PC-3 (cell line): ENCODE results near the gene GCSAML. TPM values are rescaled to one million over a fixed set of nuclear protein-coding genes. Genes with fewer than 3 reads are reported as not detected.

Experiments used
- ATAC-seq: fragments of 200-7000 bp; cut with Tn5 transposase; 2 replicates; pipeline ENCODE4 v1.9.1; 2020; ENCODE audit warnings: mild to moderate bottlenecking, moderate library complexity
- BruUV-seq: library from RNA; stranded (reverse); fragments of 400-500 nt; replicated peaks from 2 replicates; lab custom pipeline; 2021; lab: Mats Ljungman, UMichigan
- CTCF ChIA-PET: fragments of 300-600 bp; sonication (Branson Sonifier 250); formaldehyde crosslinking; loops from one replicate; lab custom pipeline; 2022; ENCODE audit warnings: antibody characterized with exemption; lab: Charles Lee
- POLR2A ChIA-PET: fragments of 300-600 bp; sonication (Branson Sonifier 250); formaldehyde crosslinking; loops from one replicate; lab custom pipeline; 2022; ENCODE audit warnings: antibody characterized with exemption; ENCODE audit not compliant: unreplicated experiment; lab: Charles Lee
- DNase-seq: peaks from one replicate; pipeline ENCODE4 v3.0.0-alpha.2; 2015
- H2AFZ ChIP-seq: fragments of 300-600 bp; sonication (generic); 2 replicates; pipeline ENCODE4 v1.6.0; 2016; ENCODE audit warnings: antibody characterized with exemption, low read length
- H3F3A ChIP-seq: fragments of 300-600 bp; sonication (generic); one replicate; pipeline ENCODE4 v1.6.0; 2017; ENCODE audit warnings: antibody characterized with exemption, low read length, control low read depth, mild to moderate bottlenecking; ENCODE audit not compliant: unreplicated experiment
- H3K27ac ChIP-seq: fragments of 300-600 bp; sonication (generic); 2 replicates; pipeline ENCODE4 v1.5.1; 2016; ENCODE audit warnings: mild to moderate bottlenecking, low read length
- H3K27me3 ChIP-seq: fragments of 300-600 bp; sonication (generic); 2 replicates; pipeline ENCODE4 v1.6.1; 2016; ENCODE audit warnings: low read length, mixed read lengths
- H3K36me3 ChIP-seq: fragments of 300-600 bp; sonication (generic); 2 replicates; pipeline ENCODE4 v1.6.1; 2016; ENCODE audit warnings: low read depth, mixed run types, low read length, mixed read lengths
- H3K4me1 ChIP-seq: fragments of 300-600 bp; sonication (generic); 2 replicates; pipeline ENCODE4 v1.5.1; 2016; ENCODE audit warnings: low read length; ENCODE audit not compliant: insufficient read depth
- H3K4me2 ChIP-seq: fragments of 300-600 bp; sonication (generic); 2 replicates; pipeline ENCODE4 v1.6.0; 2016; ENCODE audit warnings: low read length
- H3K4me3 ChIP-seq: fragments of 300-600 bp; sonication (generic); 2 replicates; pipeline ENCODE4 v1.5.1; 2016; ENCODE audit warnings: mild to moderate bottlenecking, low read length, mixed read lengths
- H3K79me2 ChIP-seq: fragments of 300-600 bp; sonication (generic); 2 replicates; pipeline ENCODE4 v1.6.1; 2017; ENCODE audit warnings: low read length, mixed read lengths
- H3K9ac ChIP-seq: fragments of 300-600 bp; sonication (generic); 2 replicates; pipeline ENCODE4 v1.6.0; 2016; ENCODE audit warnings: mild to moderate bottlenecking, low read length
- H3K9me2 ChIP-seq: fragments of 300-600 bp; sonication (generic); replicated peaks from 2 replicates; pipeline ENCODE4 v1.6.1; 2016; ENCODE audit warnings: mixed run types, low read length, mixed read lengths
- H3K9me3 ChIP-seq: fragments of 300-600 bp; sonication (generic); 2 replicates; pipeline ENCODE4 v1.6.1; 2016; ENCODE audit warnings: low read length, mixed read lengths
- H4K20me1 ChIP-seq: fragments of 300-600 bp; sonication (generic); 2 replicates; pipeline ENCODE4 v1.6.1; 2016; ENCODE audit warnings: low read length, mixed read lengths
- CTCF ChIP-seq: fragments of 300-600 bp; sonication (generic); conservative IDR thresholded peaks from 2 replicates; pipeline ENCODE4 v1.5.1; 2017; ENCODE audit warnings: antibody characterized with exemption, low read depth, mild to moderate bottlenecking, low read length
- EZH2 ChIP-seq: fragments of 300-600 bp; sonication (generic); IDR thresholded peaks from one replicate; pipeline ENCODE4 v1.6.1; 2017; ENCODE audit warnings: antibody characterized with exemption, mild to moderate bottlenecking, low read length; ENCODE audit not compliant: unreplicated experiment
- EZH2phosphoT487 ChIP-seq: fragments of 300-600 bp; sonication (generic); IDR thresholded peaks from 2 replicates; pipeline ENCODE4 v1.6.1; 2018; ENCODE audit warnings: mild to moderate bottlenecking, antibody characterized with exemption, low read length, borderline replicate concordance
- intact Hi-C: fragments of 100-400 bp; cut with micrococcal nuclease; formaldehyde crosslinking; loops from 2 replicates; pipeline ENCODE4 v1.9.0; 2023
- total RNA-seq: library from RNA; depleted of rRNA; stranded (reverse); fragments of >200 nt; gene quantifications from 2 replicates; pipeline ENCODE4 v1.2.3, GENCODE V29; 2014

Gene GCSAML
- total RNA-seq, 1 experiment from 2014 or later, result not detected

- no peak for DNase-seq
- Histone ChIP-seq H3K27ac (no peak overlapping the region), H3K9me2 (no peaks in the 10 kb centered on the region), H3F3A (no peaks in the 10 kb centered on the region), H3K79me2 (no peaks in the 10 kb centered on the region), H4K20me1 (no peaks in the 10 kb centered on the region), H3K9me3 (no peaks in the 10 kb centered on the region), H3K36me3 (no peaks in the 10 kb centered on the region), H3K27me3 (peaks cover 34% of the 10 kb centered on the region), H3K9ac (no peak overlapping the region), H3K4me3 (no peak overlapping the region), H3K4me2 (no peak overlapping the region), H3K4me1 (no peaks in the 10 kb centered on the region), H2AFZ (no peak overlapping the region)
- no TSS peak for BruUV-seq
- ChIA-PET CTCF (no interaction called here), POLR2A (no interaction called here)
- no peak for ATAC-seq
- no peak for TF ChIP-seq CTCF
- no peak for TF ChIP-seq EZH2
- no peak for TF ChIP-seq EZH2phosphoT487
- intact Hi-C loops, result no loop called here
These were observed 13.3 kb downstream of the GCSAML start for GRCh38 chr1:247562198-247562597.

DNA sequence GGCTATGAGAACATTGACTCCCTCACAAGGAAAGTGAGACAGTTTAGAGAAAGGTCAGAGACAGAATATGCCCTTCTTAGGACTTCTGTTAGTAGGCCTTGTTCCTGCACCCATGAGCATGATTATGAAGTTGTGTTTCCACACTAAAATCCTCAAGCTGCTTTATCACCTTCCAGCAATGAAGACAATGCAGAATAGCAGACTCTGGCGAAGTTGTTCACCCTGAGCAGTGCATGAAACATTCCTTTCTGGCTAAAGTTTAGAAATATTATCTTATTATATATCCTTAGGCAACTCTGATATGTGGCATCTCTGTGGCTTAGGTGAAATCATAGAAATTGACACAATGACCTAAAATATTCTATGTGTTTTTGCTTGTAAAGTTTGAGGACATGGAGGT lies 25.3 kb downstream of the GCSAML start:
- no TSS peak for BruUV-seq
- H3K27me3 ChIP-seq, result peaks cover 18% of the 10 kb centered on the region; the same call in 1 of the 2 replicates
- H3K27ac ChIP-seq, result no peak overlapping the region
- ChIA-PET POLR2A (no interaction called here), CTCF (no interaction called here)
- ATAC-seq (no peak), DNase-seq (no peak)
- TF ChIP-seq CTCF, result no peak
- TF ChIP-seq EZH2, result no peak
- no peak for TF ChIP-seq EZH2phosphoT487
- H3K9me3 ChIP-seq, result no peaks in the 10 kb centered on the region
- no peaks in the 10 kb centered on the region for H3F3A ChIP-seq
- no peak overlapping the region for H3K4me2 ChIP-seq
- intact Hi-C loops, result loop anchor here (10.0 kb wide), 1 partner anchor 341 kb away; no protein-coding TSS in a partner anchor
- no peaks in the 10 kb centered on the region for H3K4me1 ChIP-seq
- no peak overlapping the region for H3K4me3 ChIP-seq
- no peaks in the 10 kb centered on the region for H3K9me2 ChIP-seq
- H2AFZ ChIP-seq, result no peak overlapping the region
- H3K36me3 ChIP-seq, result no peaks in the 10 kb centered on the region
- H3K79me2 ChIP-seq, result no peaks in the 10 kb centered on the region
- H4K20me1 ChIP-seq, result no peaks in the 10 kb centered on the region
- H3K9ac ChIP-seq, result no peak overlapping the region

DNA sequence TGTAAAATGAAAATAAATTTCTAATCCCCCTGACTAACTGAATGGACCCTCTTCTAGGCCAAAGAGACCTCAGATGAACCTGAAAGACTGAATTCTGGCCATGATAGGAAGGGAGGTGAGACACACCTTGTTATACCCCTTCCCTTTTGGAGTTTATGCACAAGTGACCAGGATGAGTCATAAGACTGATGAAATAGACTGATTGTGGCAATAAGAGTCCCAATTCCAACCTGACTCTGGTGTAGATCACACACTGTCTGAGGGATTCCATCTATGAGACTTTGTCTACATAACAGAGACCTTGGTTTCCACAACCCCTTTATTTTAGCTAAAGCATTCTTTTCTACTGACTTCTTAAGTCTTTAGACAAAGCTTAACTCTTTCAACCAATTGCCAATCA lies 25.7 kb downstream of the GCSAML start:
- BruUV-seq, result no TSS peak
- Histone ChIP-seq H3K79me2 (no peaks in the 10 kb centered on the region), H3K4me2 (no peak overlapping the region), H3K9me2 (no peaks in the 10 kb centered on the region), H3K36me3 (no peaks in the 10 kb centered on the region), H3K9me3 (no peaks in the 10 kb centered on the region), H3K4me1 (no peaks in the 10 kb centered on the region), H4K20me1 (no peaks in the 10 kb centered on the region), H3K4me3 (no peak overlapping the region), H3F3A (no peaks in the 10 kb centered on the region), H3K27me3 (peaks cover 21% of the 10 kb centered on the region; the same call in 1 of the 2 replicates), H3K27ac (no peak overlapping the region), H2AFZ (no peak overlapping the region), H3K9ac (no peak overlapping the region)
- peak; percentile 64; the same call in 1 of the 2 replicates for ATAC-seq
- intact Hi-C loops, result loop anchor here (5.0 to 10.0 kb wide), 2 partner anchors 283 to 340 kb away; partner anchors contain the start of gene TRIM58
- TF ChIP-seq EZH2, result no peak
- ChIA-PET CTCF (no interaction called here), POLR2A (no interaction called here)
- peak; percentile 65 for DNase-seq
